ENCODE measurements around the gene GRN. TPM values are rescaled to one million over a fixed set of nuclear protein-coding genes. Genes with fewer than 3 reads are reported as not detected.
A peak's percentile ranks its signal among the peaks of the same experiment; 100 is the strongest.

GRN gene
- total and polyA plus RNA-seq, 9 of the 15 experiments (the other 6 are each of a cell fraction or from before 2014, with no cell fraction given), result 5.4 to 75.3 (median 20.7) TPM

- TF ChIP-seq TEAD4 (IDR thresholded peaks at IDR 0.05; ENCODE audit: low read length) (no peak), TEAD4 (CRISPR knock-in tag; IDR thresholded peaks at IDR 0.05; ENCODE audit: borderline replicate concordance) (no peak), NR2C1 (IDR thresholded peaks at IDR 0.05) (no peak), NR2C1 (tag; IDR thresholded peaks at IDR 0.05) (no peak), FOXO4 (CRISPR knock-in tag; IDR thresholded peaks at IDR 0.05) (no peak), GABPB2 (CRISPR knock-in tag; conservative IDR thresholded peaks at IDR 0.05) (no peak), NFATC3 (IDR thresholded peaks at IDR 0.05) (no peak), GABPB1 (CRISPR knock-in tag; IDR thresholded peaks at IDR 0.05) (no peak), SMARCA5 (IDR thresholded peaks at IDR 0.05) (0 out of 2 replicates have a peak, but pooled peaks have one; percentile 25), ZNF41 (CRISPR knock-in tag; conservative IDR thresholded peaks at IDR 0.05) (no peak), MTA3 (IDR thresholded peaks at IDR 0.05; ENCODE audit: borderline replicate concordance) (0 out of 2 replicates have a peak, but pooled peaks have one; percentile 24), ZNF592 (IDR thresholded peaks at IDR 0.05) (no peak), MCM3 (IDR thresholded peaks at IDR 0.05) (no peak), BCL6 (CRISPR knock-in tag; IDR thresholded peaks at IDR 0.05) (no peak), TFE3 (CRISPR knock-in tag; IDR thresholded peaks at IDR 0.05) (no peak), ZNF311 (CRISPR knock-in tag; IDR thresholded peaks at IDR 0.05) (no peak), RUNX1 (IDR thresholded peaks at IDR 0.05; ENCODE audit: low read depth) (no peak), BRCA1 (IDR thresholded peaks at IDR 0.05) (no peak), BRCA1 (CRISPR knock-in tag; IDR thresholded peaks at IDR 0.05) (0 out of 2 replicates have a peak, but pooled peaks have one; percentile 91), ZNF347 (CRISPR knock-in tag; IDR thresholded peaks at IDR 0.05; ENCODE audit: low read depth) (no peak), KLF6 (CRISPR knock-in tag; IDR thresholded peaks at IDR 0.05; ENCODE audit: borderline replicate concordance) (no peak), NR2C2 (CRISPR knock-in tag; IDR thresholded peaks at IDR 0.05) (no peak), NR2C2 (tag; IDR thresholded peaks at IDR 0.05) (no peak), FOXJ3 (CRISPR knock-in tag; IDR thresholded peaks at IDR 0.05) (no peak), ARID2 (IDR thresholded peaks at IDR 0.05) (no peak), ZNF696 (CRISPR knock-in tag; conservative IDR thresholded peaks at IDR 0.05) (no peak)
These were observed 5.7 kb downstream of the GRN start (continued) for GRCh38 chr17:44350733-44351226.

All from K562 (cell line).